GM23338 (cell line): ENCODE results near the gene MAP3K14. TPM values are rescaled to one million over a fixed set of nuclear protein-coding genes. Genes with fewer than 3 reads are reported as not detected.
"Not testable (repeated sequence)": the region's sequence is repeated elsewhere in the genome, so short reads cannot be mapped to it uniquely, and the experiment has no call there.

ENCODE experiments used
- ATAC-seq: fragments of 200-7000 bp; cut with Tn5 transposase; 3 replicates; pipeline ENCODE4 v1.9.1; 2020
- DNase-seq: peaks from one replicate; pipeline ENCODE4 v3.0.0-alpha.2; 2015; ENCODE audit warnings: low spot score
- H2AFZ ChIP-seq: fragments of 200-600 bp; sonication (generic); 2 replicates; pipeline ENCODE4 v1.8.0; 2016; ENCODE audit warnings: antibody characterized with exemption, mild to moderate bottlenecking, moderate library complexity
- H3F3A ChIP-seq: fragments of 200-600 bp; sonication (generic); replicated peaks from 2 replicates; pipeline ENCODE4 v1.8.0; 2017; ENCODE audit warnings: antibody characterized with exemption, mixed run types, low read depth
- H3K27ac ChIP-seq: fragments of 200-600 bp; sonication (generic); 2 replicates; pipeline ENCODE4 v1.6.1; 2016; ENCODE audit warnings: low read depth
- H3K27me3 ChIP-seq: fragments of 200-600 bp; sonication (generic); 2 replicates; pipeline ENCODE4 v1.8.0; 2016; ENCODE audit warnings: mild to moderate bottlenecking, mixed run types, moderate library complexity; ENCODE audit not compliant: insufficient read depth
- H3K36me3 ChIP-seq: fragments of 200-600 bp; sonication (generic); 2 replicates; pipeline ENCODE4 v1.8.0; 2016; ENCODE audit warnings: mild to moderate bottlenecking; ENCODE audit not compliant: insufficient read depth
- H3K4me1 ChIP-seq: fragments of 200-600 bp; sonication (generic); 2 replicates; pipeline ENCODE4 v1.8.0; 2016; ENCODE audit warnings: mild to moderate bottlenecking, moderate library complexity; ENCODE audit not compliant: insufficient read depth
- H3K4me2 ChIP-seq: fragments of 200-600 bp; sonication (generic); 2 replicates; pipeline ENCODE4 v1.7.1; 2017; ENCODE audit warnings: mixed run types
- H3K4me3 ChIP-seq: fragments of 200-600 bp; sonication (generic); 2 replicates; pipeline ENCODE4 v1.6.1; 2016; ENCODE audit warnings: mixed run types
- H3K79me2 ChIP-seq: fragments of 200-600 bp; sonication (generic); replicated peaks from 2 replicates; pipeline ENCODE4 v1.8.0; 2017; ENCODE audit warnings: mild to moderate bottlenecking; ENCODE audit not compliant: insufficient read depth
- H3K9me2 ChIP-seq: fragments of 200-600 bp; sonication (generic); 2 replicates; pipeline ENCODE4 v1.8.0; 2017; ENCODE audit not compliant: insufficient read depth
- H4K20me1 ChIP-seq: fragments of 200-600 bp; sonication (generic); replicated peaks from 2 replicates; pipeline ENCODE4 v1.8.0; 2017; ENCODE audit warnings: mild to moderate bottlenecking; ENCODE audit not compliant: insufficient read depth
- H3K27ac Mint-ChIP-seq: 2 replicates; pipeline ENCODE4 v1.8.0; 2020; ENCODE audit warnings: inconsistent platforms, mild to moderate bottlenecking, moderate library complexity, mixed read lengths
- H3K27me3 Mint-ChIP-seq: 3 replicates; pipeline ENCODE4 v1.8.0; 2022; ENCODE audit warnings: low read depth, mild to moderate bottlenecking, moderate library complexity, mixed read lengths, inconsistent platforms; ENCODE audit not compliant: insufficient read depth, poor library complexity
- H3K36me3 Mint-ChIP-seq: 3 replicates; pipeline ENCODE4 v1.8.0; 2021; ENCODE audit warnings: low read depth, mild to moderate bottlenecking, inconsistent platforms, moderate library complexity, mixed read lengths
- H3K4me1 Mint-ChIP-seq: 3 replicates; pipeline ENCODE4 v1.8.0; 2020; ENCODE audit warnings: mild to moderate bottlenecking, inconsistent platforms, mixed read lengths
- H3K4me3 Mint-ChIP-seq: 3 replicates; pipeline ENCODE4 v1.8.0; 2021; ENCODE audit warnings: moderate library complexity, mild to moderate bottlenecking, inconsistent platforms, mixed read lengths
- H3K9me3 Mint-ChIP-seq: 3 replicates; pipeline ENCODE4 v1.8.0; 2020; ENCODE audit warnings: moderate library complexity, mild to moderate bottlenecking, inconsistent platforms, mixed read lengths
- CREB1 ChIP-seq: fragments of 250-450 bp; sonication (Bioruptor Pico); IDR thresholded peaks from 2 replicates; pipeline ENCODE4 v1.5.0; 2020; ENCODE audit warnings: low read depth, mild to moderate bottlenecking, moderate library complexity
- CTCF ChIP-seq, 2 experiments: fragments of 200-600 bp in 1 of 2; sonication (generic) in 1 of 2; conservative IDR thresholded peaks; 2 replicates each; pipeline versions ENCODE4 v1.5.1 to v1.6.1; 2016 to 2017; ENCODE audit warnings: antibody characterized with exemption in 2 of 2, low read depth in 2 of 2, mild to moderate bottlenecking in 2 of 2, moderate library complexity in 1 of 2
- EZH2 ChIP-seq: fragments of 200-600 bp; sonication (generic); IDR thresholded peaks from one replicate; pipeline ENCODE4 v1.8.0; 2017; ENCODE audit warnings: antibody characterized with exemption, mild to moderate bottlenecking, low read depth; ENCODE audit not compliant: unreplicated experiment
- EZH2phosphoT487 ChIP-seq: fragments of 200-600 bp; sonication (generic); IDR thresholded peaks from one replicate; pipeline ENCODE4 v1.8.1; 2018; ENCODE audit warnings: antibody characterized with exemption; ENCODE audit not compliant: unreplicated experiment
- JUNB ChIP-seq: IDR thresholded peaks from one replicate; pipeline ENCODE4 v1.6.1; 2016; ENCODE audit warnings: antibody characterized with exemption; ENCODE audit not compliant: unreplicated experiment
- NANOG ChIP-seq: IDR thresholded peaks from 2 replicates; pipeline ENCODE4 v1.6.1; 2016; ENCODE audit warnings: antibody characterized with exemption, borderline replicate concordance
- POLR2AphosphoS5 ChIP-seq: IDR thresholded peaks from 2 replicates; pipeline ENCODE4 v1.6.1; 2016; ENCODE audit warnings: antibody characterized with exemption, low read depth
- STAT1 ChIP-seq: IDR thresholded peaks from one replicate; pipeline ENCODE4 v1.6.1; 2016; ENCODE audit warnings: antibody characterized with exemption; ENCODE audit not compliant: unreplicated experiment
- ZNF114 ChIP-seq: fragments of 250-450 bp; sonication (Bioruptor Pico); IDR thresholded peaks from 2 replicates; pipeline ENCODE4 v1.5.0; 2020; ENCODE audit warnings: mild to moderate bottlenecking, moderate library complexity
- ZNF331 ChIP-seq: fragments of 250-450 bp; sonication (Bioruptor Pico); IDR thresholded peaks from 2 replicates; pipeline ENCODE4 v1.5.0; 2020; ENCODE audit warnings: low read depth, mild to moderate bottlenecking, moderate library complexity
- polyA plus RNA-seq: library from polyadenylated mRNA; unstranded; fragments of >200 nt; fragmentation: Nextera tagmentation; extraction: Ambion mirVana; gene quantifications from 2 replicates; pipeline ENCODE4 v1.2.1, GENCODE V29; 2016
- total RNA-seq: library from RNA; depleted of rRNA; stranded (reverse); fragments of >200 nt; shearing (Covaris generic); gene quantifications from 2 replicates; pipeline ENCODE4 v1.2.3, GENCODE V29; 2014
- TF ChIP-seq, protein P1 (sequence below): IDR thresholded peaks from one replicate; pipeline ENCODE4 v1.6.1; 2018; ENCODE audit warnings: antibody characterized with exemption; ENCODE audit not compliant: unreplicated experiment

MAP3K14 gene
- total and polyA plus RNA-seq, 2 experiments from 2014 or later = 1.3 to 4.9 TPM

- H3K4me3 ChIP-seq, H3K4me2 ChIP-seq, H3K27ac Mint-ChIP-seq, DNase-seq, H3K9me3 Mint-ChIP-seq, H4K20me1 ChIP-seq, H3K27ac ChIP-seq, ATAC-seq, H3K36me3 Mint-ChIP-seq, H3K27me3 ChIP-seq, H3K4me3 Mint-ChIP-seq, H3K27me3 Mint-ChIP-seq, H3F3A ChIP-seq, H3K79me2 ChIP-seq, H2AFZ ChIP-seq, H3K36me3 ChIP-seq, H3K9me2 ChIP-seq: not testable (repeated sequence)
- peaks cover 12% of the 10 kb centered on the region for H3K4me1 Mint-ChIP-seq
- H3K4me1 ChIP-seq = peaks cover 14% of the 10 kb centered on the region
These were observed 27.3 kb upstream of the MAP3K14 start for GRCh38 chr17:45343967-45344664.

- DNase-seq (no peak), ATAC-seq (no peak)
- Mint-ChIP-seq H3K27ac (no peak overlapping the region), H3K4me3 (no peak overlapping the region), H3K4me1 (peaks cover 12% of the 10 kb centered on the region), H3K9me3 (peaks cover 3% of the 10 kb centered on the region; the same call in 2 of the 3 replicates), H3K36me3 (no peaks in the 10 kb centered on the region; the same call in 2 of the 3 replicates), H3K27me3 (peaks cover 3% of the 10 kb centered on the region)
- H3K4me3 ChIP-seq = no peak overlapping the region
- no peaks in the 10 kb centered on the region for H3K36me3 ChIP-seq
- H3K4me2 ChIP-seq = no peak overlapping the region
- peaks cover 14% of the 10 kb centered on the region for H3K4me1 ChIP-seq
- no peak overlapping the region for H2AFZ ChIP-seq
- no peaks in the 10 kb centered on the region for H3K9me2 ChIP-seq
- H3K79me2 ChIP-seq = no peaks in the 10 kb centered on the region
- no peak overlapping the region for H3K27ac ChIP-seq
- no peaks in the 10 kb centered on the region; the same call in 1 of the 2 replicates for H3F3A ChIP-seq
- no peaks in the 10 kb centered on the region for H3K27me3 ChIP-seq
- H4K20me1 ChIP-seq = no peaks in the 10 kb centered on the region
- TF ChIP-seq POLR2AphosphoS5 (no peak), NANOG (no peak), EZH2phosphoT487 (no peak), CREB1 (CRISPR knock-in tag) (no peak), CTCF (conservative IDR thresholded peaks at IDR 0.05; ENCODE audit: low read depth in 2 of 2) (no peak), ZNF331 (CRISPR knock-in tag) (no peak), STAT1 (no peak), EZH2 (no peak), JUNB (no peak), ZNF114 (CRISPR knock-in tag) (no peak)
- TF ChIP-seq, protein P1, sequence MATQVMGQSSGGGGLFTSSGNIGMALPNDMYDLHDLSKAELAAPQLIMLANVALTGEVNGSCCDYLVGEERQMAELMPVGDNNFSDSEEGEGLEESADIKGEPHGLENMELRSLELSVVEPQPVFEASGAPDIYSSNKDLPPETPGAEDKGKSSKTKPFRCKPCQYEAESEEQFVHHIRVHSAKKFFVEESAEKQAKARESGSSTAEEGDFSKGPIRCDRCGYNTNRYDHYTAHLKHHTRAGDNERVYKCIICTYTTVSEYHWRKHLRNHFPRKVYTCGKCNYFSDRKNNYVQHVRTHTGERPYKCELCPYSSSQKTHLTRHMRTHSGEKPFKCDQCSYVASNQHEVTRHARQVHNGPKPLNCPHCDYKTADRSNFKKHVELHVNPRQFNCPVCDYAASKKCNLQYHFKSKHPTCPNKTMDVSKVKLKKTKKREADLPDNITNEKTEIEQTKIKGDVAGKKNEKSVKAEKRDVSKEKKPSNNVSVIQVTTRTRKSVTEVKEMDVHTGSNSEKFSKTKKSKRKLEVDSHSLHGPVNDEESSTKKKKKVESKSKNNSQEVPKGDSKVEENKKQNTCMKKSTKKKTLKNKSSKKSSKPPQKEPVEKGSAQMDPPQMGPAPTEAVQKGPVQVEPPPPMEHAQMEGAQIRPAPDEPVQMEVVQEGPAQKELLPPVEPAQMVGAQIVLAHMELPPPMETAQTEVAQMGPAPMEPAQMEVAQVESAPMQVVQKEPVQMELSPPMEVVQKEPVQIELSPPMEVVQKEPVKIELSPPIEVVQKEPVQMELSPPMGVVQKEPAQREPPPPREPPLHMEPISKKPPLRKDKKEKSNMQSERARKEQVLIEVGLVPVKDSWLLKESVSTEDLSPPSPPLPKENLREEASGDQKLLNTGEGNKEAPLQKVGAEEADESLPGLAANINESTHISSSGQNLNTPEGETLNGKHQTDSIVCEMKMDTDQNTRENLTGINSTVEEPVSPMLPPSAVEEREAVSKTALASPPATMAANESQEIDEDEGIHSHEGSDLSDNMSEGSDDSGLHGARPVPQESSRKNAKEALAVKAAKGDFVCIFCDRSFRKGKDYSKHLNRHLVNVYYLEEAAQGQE = no peak
These were observed 26.2 kb upstream of the MAP3K14 start for GRCh38 chr17:45342871-45343526.
